GM18867 (cell line): ENCODE measurements around the gene PTCH2.
A peak's percentile ranks its signal among the peaks of the same experiment; 100 is the strongest.
"Not testable (repeated sequence)": the region's sequence is repeated elsewhere in the genome, so short reads cannot be mapped to it uniquely, and the experiment has no call there.

Source experiments
- ATAC-seq: cut with Tn5 transposase; IDR thresholded peaks from one replicate; pipeline ENCODE4 v1.9.1; 2021; ENCODE audit warnings: mild to moderate bottlenecking, moderate library complexity; ENCODE audit not compliant: unreplicated experiment

Gene PTCH2

DNA sequence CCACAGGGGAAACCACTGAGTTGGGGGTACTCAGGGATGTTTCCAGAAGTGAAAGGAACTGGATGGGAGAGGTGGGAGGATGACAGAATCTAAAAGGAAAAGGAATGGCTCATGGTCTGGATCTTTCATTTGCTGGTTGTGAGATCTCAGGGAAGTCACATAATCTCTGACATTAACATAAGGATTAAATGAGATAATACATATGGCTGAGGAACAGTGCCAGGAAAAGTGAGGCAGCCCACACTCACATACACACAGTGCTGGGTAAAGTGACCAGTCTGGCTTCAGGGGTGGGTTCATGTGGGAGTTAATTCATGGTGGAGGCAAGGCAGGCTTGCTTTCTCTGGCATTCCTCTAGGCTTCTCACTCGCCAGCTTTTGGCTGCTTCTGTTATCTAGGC lies 3.9 kb upstream of the PTCH2 start:
- ATAC-seq = no peak

DNA sequence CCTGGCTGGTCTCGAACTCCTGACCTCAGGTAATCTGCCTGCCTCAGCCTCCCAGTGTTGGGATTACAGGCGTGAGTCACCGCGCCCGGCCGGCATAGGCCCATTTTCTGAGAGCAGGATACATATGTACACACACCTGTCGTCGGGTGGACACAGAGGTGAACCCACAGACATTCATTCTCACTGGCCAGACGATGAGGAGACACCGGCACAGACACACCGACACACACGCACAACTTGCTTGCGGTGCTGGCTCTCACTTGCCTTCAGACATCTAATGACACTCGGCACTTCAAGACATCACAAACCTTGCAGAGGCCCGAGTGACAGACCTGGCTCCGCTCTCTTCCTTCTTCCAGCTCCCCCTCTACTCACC lies 579 bp downstream of the PTCH2 start:
- ATAC-seq = no peak

DNA sequence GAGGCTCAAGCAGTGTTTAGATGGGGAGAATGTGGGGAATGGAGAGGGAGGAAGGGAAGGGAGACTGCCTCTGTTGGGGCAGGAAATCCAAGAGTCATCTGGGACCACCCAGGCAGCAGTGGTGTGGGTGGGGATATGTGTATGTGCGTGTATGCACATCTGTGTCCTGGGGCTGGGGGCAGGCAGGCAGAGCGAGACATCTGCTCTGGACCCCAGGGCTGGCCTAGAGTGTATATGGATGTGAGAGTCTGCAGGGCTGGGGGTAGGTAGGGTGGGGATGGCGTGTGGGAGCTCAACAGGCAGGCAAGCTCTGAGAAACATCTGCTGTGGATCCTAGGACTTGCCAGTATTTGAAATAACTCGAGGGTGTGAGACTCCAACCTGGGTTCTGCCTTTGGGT lies 3.5 kb downstream of the PTCH2 start:
- ATAC-seq = no peak

DNA sequence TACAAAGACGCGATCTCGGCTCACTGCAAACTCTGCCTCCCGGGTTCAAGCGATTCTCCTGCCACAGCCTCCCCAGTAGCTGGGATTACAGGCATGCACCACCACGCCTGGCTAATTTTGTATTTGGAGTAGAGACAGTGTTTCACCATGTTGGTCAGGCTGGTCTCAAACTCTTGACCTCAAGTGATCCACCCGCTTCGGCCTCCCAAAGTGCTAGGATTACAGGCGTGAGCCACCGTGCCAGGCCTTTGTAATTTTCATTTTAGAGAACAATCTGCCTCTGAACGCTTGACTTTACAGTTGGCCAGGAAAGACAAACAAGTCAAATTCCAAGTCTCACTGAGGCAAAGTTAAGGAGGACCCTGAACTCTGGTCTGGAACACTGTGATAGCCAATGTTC lies 4.8 kb downstream of the PTCH2 start:
- ATAC-seq = not testable (repeated sequence)

DNA sequence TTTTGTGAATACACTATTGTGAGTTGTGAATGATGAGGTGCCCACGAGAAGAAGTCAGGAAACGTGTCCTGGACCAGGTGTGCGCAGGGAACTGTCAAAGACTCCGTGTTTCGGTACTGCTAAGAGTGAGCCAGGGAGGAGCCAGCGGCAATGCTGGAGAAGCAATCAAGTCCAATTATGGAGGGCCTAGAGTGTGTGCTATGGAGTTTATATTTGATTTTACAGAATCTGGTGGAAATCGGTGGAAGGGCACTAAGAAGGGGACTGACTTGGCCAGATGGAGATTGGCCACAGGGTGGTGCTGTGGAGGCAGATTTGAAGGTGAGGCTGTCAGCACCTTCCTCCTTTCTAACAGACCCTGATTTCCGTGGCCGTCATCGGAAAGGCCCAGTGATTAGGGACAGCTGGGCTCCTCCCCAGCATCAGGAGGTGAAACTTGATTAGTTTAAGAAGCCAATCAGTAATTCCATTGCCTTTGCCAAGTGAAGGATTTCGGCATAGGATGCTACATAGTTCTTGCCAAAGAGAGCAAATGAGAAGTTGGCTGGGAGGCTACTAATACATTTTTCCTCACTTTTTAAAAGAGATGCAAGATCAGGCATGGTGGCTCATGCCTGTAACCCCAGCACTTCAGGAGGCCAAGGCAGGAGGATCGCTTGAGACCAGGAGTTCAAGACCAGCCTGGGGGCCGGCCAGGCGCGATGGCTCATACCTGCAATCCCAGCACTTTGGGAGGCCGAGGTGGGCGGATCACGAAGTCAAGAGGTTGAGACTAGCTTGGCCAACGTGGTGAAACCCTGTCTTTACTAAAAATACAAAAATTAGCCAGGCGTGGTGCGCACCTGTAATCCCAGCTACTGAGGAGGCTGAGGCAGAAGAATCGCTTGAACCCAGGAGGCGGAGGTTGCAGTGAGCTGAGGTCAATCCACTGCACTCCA lies 7.0 kb downstream of the PTCH2 start:
- peak; percentile 54 for ATAC-seq

DNA sequence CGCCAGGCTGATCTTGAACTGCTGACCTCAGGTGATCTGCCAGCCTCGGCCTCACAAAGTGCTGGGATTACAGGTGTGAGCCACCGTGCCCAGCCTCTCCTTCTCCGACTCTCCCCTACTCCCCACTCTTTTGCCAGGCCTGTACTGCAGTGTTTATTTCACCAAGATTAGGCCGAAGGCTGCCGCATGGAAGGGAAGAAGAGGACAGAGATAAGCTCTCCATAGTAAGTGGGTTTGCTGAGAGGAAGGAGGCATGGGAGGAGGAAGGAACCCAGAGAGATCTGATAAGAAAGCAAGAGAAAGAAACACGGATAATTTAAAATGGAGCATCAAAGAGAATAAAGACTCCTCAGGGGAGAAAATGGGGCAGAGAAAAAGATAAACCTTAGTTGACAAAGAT lies 8.7 kb downstream of the PTCH2 start:
- no peak for ATAC-seq

DNA sequence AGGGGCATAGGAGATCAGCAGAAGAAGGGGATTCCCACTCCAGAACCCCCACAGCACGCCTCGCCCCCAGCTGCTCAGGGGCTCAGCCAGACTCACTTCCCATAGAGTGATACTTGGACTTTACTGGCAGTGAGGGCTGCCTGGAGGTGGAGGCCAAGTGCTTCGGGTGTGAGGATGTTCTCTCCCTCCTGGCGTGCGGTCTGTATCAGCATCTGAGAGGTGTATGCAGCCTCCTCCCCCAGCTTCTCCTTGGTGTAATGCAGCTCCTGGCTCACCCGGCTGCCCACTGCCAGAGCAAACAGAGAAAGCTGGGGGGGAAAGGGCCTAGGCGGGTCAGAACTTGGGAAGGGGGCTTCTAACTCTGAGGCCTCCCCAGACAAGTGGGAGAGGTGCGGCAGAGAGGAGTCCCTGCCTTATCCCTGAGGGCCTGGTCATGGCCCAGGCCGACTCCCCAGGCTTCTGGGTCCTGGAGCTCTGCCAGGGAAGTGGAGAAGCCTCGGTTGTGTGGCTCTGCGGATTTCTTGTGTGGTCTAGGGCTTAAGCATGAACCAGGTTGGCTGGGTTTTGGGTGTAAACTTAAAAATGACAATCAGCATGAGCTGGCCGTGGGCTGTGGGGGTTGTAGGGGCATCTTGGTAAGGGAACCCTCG lies 10.9 kb downstream of the PTCH2 start:
- no peak for ATAC-seq

DNA sequence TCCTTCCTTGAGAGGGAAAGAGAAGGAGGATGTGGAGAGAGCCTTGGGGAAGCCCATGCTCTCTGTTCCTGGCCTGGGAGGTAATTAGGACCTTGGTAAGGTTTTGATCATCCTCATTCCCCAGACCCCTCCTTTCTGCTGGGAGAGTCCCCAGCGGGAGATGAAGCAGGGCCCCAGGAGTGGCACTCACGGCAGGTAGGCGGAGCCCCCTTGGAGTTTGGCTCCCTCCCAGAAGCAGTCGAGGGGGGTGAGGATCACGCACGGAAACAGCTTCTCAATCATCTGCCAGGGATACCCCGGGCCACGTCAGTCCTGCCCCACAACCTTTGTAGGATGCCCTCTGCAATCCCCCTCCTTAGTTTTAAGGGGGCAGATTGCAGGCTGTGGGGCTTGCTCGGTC lies 11.5 kb downstream of the PTCH2 start:
- no peak for ATAC-seq

DNA sequence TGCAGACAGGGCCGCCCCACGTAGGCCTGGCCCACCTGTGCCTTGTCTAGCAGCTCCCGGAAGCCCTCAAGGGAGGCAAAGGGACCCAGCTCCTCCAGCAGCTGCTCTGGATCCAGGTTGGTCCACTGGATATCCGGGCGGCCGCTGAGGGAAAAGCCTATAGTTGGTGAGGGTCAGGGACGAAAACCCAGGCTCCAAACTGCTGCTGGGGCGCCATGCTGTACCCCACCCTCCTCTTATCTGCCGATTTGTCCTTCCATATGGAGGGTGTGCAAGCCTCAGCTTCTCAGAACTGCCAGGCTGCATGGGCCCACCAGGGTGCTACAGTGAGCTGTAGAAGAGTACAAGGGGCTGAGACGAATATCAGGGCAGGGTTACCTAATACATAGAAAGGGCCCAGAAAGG lies 12.2 kb downstream of the PTCH2 start:
- no peak for ATAC-seq

DNA sequence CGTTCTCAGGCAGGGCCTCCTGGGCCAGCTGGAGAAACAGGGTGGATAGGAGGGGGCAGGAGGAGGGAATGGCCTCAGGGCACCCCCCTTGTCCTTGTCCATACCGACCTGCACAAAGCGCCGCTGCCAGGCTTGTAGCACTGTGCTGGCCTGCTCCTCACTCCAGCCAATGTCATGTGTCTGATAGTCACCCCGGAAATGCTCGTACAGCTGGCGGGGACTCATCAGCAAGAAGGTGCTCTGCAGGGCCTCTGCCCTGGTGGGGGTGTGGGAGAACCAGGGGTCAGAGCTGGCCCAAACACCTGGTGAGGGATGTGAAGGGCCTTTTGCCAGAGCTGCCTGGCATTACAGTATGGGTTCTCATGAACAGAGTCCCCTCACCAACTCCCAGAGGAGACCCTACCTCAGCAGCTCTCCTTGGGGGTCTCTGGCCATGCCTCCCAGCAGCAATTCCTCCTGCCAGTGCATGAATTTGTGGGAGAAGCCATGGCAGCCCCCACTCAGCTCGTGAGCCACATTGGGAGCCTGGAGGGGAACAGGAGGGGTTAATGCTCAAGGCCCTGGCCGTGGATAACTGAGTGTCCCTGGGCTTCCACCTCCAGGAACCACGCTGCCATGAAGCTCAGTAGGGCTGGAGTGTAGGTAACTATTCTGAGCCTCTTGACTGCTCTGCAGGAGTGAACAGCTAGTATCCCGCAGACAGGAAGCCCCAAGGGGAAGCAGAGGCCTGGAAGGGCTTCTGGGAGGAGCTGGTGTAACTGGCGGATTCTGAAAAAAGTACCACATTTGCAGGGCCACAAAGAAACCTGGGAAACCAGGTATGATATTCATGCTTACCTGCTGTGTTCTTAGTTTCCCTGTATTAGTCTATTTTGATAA lies 13.3 kb downstream of the PTCH2 start:
- ATAC-seq = no peak

DNA sequence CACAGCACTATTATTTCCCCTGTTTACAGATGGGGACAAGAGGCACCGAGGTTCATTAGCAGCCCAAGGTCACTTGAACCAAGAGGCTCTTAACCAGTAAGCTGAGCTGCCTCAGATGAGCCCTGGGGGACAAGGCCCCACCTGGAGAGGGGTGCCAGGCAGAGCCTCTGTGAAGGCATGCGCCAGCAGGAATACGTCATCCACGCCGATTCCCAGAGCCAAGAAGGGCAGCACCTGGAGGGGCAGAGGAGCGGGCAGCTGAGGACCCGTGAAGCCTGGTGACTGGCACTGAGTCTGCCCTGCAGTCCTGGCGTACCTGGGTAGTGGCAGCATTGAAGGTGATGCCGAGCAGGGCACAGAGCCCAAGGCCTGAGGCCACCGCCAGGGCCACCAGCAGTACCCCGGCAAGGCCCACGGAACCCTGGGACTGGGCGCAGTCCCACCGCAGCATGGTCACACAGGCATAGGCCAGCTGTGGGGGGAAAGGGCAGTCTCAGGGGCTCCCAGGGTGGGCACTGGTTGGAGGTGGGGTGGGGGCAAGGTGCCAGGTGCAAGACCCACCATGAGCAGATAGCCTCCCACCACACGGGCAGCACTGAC lies 14.1 kb downstream of the PTCH2 start:
- ATAC-seq = no peak

DNA sequence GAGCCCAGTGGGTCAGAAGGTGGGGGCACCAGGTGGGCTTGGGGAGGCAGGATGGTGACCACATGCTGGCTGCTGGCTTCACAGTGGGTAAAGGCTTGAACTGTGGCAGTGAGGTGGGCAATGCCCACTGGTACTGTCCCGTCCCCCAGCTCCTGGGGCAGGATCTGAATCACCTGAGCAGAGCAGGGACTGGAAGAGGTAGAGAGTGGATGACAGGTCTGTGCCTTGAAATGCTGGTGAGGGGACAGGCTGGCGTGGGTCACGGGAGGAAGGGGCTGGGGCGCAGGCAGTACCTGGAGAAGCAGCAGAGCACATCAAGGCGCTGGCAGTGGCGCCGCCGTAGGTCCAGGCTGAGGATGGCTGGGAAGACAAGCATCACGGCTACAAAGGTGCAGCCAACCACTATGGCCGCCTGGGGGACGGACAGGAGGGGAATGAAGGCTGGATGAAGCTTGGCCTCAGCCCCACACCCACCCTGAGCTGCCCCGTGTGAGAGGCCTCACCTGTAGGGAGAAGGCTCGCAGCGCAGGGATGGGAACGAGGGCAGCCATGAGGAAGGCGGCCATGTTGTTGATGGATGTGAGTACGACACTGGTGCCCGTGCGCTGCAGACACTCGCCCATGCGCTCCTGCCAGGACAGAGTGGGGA lies 14.9 kb downstream of the PTCH2 start:
- no peak for ATAC-seq

DNA sequence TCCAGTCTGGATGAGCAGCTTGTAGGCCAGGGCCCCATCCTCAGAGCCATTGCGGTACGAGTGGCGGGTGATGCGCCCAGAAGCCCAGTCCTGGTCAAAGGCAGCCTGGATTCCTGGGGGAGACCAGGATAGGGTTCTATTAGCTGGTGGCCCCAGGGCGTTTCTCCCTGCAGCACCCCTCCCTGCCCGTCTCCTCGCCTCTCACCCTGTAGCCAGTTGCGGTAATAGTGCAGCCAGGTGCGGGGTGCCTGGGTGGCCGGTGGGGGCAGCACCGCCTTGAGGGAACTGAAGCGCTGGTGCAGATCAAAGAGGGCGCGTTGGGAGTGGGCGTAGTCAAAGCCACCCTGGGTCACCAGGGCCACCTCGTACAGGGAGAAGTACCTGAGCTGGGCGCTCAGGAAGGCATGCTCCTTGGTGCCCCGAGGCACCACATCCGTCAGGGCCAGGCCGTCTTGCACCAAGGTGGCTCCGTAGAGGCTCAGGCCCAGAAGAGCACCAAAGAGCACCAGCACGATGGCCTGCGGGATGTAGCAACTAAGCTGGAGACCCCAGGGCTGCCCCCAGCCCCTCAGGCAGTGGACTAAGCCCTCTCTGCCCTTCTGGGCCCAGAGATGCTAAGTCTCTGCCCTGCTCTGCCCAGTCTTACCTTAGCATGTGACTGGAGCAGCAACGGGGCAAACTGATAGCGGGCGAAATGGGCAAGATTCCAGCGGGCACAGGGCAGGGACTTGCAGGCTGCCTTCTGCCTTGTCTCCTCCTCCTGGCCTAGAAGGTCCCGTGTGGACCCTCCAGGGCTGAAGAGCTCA lies 15.7 kb downstream of the PTCH2 start:
- ATAC-seq = no peak

DNA sequence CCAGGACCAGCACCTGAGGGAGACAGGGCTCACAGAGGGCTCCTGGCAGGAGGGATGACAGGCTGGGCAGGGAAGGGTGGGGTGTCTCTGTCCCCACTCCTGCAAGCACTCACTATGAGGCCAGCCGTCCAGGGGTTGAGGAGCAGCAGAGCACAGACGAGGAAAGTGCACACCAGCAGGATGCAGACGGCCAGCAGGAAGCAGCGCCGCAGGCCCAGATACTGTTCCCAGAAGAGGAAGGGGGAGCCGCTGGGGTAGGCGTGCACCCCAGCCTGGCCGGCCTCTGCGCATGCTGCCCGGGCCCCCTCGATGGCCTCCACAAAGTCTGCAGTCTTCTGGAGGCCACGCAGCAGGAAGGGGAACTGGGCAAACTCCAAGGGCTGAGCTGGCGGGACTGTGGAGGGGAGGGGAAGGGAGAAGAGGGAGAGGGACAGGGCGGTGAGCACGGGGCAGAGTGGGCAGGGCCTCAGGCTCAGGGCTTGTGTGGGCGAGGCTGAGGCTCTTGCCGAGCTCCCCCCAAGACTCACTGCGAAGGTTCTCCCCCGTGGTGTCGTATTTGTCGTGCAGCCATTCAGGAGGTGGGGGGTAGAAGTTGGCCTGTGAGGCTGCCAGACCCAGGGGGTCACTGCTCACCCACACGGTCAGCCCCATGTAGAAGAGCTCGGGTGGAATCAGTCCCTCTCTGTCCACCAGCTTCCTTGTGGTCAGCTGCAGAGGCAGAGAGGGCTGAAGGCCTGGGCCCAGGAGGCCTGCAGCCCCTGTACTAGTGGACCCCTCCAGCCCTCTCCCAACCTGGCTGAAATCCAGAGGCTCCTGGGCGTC lies 16.5 kb downstream of the PTCH2 start:
- ATAC-seq = no peak

DNA sequence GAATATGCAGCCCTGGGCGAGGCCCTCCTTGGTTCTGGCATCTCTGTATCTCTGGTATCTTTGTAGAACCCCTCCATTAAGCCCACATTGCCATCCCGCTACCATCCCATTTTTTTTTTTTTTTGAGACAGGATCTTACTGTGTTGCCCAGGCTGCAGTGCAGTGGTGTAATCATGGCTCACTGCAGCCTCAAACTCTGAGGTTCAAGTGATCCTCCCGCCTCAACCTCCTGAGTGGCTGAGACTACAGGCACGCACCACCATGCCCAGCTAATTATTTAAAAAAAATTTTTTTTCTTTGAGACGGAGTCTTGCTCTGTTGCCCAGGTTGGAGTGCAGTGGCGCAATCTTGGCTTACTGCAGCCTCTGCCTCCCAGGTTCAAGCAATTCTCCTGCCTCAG lies 18.7 kb downstream of the PTCH2 start:
- ATAC-seq = not testable (repeated sequence)

DNA sequence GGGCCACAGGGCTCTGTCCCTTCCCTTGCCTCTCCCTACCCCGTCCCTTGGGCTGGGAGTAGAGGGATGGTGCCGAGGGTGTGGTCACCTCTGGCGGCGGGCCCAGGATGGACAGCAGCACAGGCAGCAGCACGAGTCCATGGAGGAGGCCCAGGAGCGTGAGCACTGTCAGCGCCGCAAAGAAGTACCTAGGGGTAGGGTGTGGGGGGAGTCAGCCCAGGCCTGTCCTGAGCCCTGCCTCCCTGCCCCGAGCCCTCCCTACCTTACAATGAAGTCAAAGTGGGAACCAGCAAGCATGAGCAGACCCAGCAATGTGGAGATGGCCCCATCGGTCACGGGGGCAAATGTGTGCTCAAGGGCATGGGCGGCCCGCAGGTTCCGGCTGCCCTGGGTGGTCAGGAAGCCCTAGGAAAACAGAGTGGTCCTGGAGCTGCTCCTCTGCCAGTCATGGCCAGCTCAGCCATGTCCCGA lies 20.0 kb downstream of the PTCH2 start:
- ATAC-seq = no peak

DNA sequence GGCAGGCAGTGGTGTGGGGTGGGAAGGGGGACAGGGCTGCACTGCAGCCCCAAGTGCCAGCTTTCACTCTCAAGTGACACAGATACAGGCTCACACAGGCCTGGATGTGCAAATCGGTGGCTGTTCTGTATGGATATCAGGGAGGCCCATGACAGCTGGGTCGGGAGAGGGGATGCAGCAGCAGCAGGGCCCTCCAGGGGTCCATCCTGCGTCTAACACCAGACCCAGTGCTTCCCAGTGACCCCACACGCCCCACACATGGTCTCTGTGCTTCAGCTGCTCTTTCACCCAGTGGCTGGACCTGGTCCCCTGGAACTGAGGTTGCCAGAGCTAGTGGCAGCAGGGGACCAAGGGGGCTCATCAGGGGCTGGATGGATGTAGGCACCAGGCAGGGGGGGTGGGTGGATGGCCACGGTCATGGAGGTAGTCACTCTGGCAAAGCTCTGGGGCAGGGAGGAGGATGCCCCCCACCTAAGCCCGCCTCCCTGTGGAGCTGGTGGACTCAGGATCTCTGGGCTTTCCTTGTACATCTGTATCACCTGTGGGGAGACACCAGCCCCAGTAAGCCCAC lies 20.8 kb downstream of the PTCH2 start:
- no peak for ATAC-seq

DNA sequence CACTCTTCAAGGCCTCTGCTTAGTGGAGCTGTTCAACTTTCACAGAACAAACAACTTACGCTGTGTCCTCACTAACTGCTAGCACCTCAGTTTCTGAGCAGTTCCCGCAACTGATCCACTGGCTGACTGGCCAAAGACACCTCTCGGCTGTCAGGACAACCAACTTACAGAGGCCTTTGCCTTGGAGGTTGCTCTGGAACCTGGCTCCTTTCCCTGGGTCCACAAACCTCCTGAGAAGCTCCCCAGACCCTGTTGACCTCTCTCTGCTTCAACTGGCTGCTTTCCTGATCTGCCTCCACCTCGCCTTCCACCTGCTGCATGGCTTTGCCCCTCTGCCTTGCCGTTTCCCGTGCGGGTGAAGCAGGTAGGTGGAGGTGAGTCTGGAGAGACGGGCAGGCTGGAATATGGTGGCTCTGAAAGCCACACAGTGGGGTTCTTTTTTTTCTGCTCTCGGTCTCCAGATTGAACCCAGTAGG lies 21.8 kb downstream of the PTCH2 start:
- ATAC-seq = no peak
